Fibroblast of peridontal ligament (primary cell): ENCODE results near the gene NUB1.
A peak's percentile ranks its signal among the peaks of the same experiment; 100 is the strongest.

Experiments used
- DNase-seq: peaks from one replicate; pipeline ENCODE4 v3.0.0-alpha.2; 2010; ENCODE audit errors: extremely low read depth

The NUB1 gene

DNA sequence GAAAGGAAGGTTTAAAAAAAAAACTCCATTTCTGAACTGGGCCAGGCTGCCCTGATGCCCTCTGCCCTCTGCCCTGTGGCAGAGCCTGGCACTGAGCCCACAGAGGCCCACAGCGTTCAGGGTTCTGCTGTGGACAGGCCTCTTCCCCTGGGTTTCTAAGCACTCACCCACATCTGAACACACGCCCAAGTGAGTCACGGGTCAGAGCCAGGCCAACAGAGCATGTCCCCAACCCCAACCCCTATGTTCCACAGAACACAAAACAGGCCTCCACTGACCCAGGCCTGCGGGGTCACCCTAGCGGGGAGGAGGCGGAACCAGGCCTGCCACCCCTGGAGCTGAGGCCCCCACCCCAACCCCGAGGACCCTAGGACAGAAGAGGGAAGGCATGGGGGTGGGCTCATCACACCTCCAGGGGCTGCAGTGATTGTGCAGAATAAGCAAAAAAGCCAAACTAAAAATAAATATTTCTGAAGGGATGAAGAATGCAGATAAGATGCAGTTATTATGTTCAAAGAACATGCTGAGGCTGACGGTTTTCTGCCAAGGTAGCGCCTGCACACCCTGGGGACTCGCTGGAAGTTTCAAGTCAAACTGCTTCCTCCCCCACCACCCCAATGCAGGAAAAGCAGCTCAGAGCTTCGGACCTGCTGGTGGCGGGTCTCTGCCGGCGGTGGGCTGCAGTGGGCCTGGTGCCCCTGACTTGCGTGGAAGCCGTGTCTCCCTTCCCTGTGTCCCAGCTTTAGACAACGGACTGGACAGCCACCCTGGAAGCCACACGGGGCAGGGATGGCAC is 62.8 kb downstream of the NUB1 start:
- DNase-seq: peak; percentile 49

DNA sequence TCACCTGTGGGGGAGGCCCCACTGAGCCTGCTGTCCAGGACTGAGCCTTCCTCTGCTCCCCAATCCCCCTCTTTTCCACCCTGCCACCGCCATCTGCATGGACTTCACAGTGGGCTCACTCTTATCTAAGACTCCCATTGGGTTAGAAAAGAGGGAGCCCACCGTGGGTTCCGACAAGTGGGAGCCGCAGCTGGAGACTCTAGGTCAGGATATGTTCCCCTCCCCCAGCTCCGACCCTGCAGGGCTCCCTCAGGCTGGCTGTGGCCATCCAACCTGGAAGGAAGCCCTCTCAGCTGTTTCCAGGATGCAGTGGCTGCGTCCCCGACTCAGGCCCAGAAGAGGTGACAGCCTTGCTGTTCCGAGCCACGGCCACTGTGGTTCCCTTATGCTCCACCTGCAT is 63.4 kb downstream of the NUB1 start:
- DNase-seq: no peak

- no peak for DNase-seq
Observed at GRCh38 chr7:151405588-151405987, 64.0 kb downstream of the NUB1 start.

DNA sequence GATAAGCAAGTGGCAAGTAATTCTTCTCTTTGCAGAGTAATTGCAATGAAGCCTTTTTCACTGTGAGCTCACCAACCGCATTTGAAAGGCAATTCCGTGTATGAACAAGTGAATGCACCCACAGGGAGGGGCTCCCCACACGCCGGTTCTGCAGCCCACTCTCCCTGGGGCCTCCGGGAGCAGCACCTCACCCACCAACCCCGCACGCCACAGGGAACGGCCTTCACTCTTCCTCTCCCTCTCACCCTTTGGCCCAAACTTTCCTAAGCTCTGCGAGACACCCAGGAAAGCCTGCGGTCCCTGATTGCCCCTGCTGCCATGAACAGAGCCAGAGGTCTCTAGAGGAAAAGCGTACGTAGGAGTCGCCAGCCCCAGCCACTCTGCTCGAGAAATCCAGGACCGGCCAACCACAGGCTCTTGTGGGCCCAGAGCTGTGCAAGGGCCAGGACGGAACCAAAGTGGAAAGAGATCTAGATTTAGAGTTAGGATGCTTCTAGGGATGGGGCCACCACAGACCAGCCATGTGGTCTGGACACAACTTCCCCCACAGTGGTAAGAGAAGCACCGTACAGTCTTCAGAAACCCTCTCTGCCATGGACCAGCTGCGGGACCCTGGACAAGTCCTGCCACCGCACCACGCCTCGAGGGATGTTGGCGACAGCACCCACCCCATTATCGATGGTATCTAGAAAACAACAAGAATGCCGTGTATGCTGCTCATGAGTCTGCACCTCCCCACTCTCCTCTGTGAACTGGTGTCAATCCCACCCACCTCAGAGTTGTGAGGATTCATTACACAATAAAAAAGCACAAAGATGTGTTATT is 64.7 kb downstream of the NUB1 start:
- no peak for DNase-seq

DNA sequence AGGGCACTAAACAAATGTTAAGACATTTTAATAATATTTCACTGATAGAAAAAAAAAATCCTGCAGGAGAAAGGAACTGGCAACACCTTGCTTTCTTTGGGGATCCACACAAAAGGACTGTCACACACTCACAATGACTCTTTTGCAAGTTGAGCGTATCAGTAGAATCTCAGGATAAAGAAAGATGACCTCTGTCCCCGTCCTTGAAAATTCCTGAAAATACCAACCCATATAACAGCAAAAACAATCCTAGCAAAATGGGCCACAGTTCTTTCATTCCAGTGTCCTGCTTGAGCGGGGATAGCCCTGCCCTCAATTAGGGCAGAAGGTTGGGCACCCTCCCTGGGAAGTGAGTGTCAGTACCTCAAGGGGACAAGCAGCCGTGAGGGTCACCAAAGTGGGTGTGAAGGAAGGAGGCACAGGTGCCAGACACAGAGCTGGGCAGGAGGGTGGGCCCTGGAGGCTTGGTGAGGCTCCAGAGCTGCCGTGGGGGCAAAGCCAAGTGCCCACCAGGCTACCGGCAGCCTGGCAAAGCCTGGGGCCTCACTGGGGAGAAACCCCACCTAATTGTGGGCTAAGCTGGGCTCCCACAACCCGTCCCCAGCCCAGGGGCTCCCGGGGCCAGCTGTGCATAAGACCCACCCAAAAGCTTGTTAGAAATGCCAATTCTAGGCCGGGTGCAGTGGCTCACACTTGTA is 65.4 kb downstream of the NUB1 start:
- no peak for DNase-seq

GRCh38 chr7:151408498-151408838 is 66.9 kb downstream of the NUB1 start:
- no peak for DNase-seq

- no peak for DNase-seq
Observed at GRCh38 chr7:151408839-151409666, 67.4 kb downstream of the NUB1 start.

DNA sequence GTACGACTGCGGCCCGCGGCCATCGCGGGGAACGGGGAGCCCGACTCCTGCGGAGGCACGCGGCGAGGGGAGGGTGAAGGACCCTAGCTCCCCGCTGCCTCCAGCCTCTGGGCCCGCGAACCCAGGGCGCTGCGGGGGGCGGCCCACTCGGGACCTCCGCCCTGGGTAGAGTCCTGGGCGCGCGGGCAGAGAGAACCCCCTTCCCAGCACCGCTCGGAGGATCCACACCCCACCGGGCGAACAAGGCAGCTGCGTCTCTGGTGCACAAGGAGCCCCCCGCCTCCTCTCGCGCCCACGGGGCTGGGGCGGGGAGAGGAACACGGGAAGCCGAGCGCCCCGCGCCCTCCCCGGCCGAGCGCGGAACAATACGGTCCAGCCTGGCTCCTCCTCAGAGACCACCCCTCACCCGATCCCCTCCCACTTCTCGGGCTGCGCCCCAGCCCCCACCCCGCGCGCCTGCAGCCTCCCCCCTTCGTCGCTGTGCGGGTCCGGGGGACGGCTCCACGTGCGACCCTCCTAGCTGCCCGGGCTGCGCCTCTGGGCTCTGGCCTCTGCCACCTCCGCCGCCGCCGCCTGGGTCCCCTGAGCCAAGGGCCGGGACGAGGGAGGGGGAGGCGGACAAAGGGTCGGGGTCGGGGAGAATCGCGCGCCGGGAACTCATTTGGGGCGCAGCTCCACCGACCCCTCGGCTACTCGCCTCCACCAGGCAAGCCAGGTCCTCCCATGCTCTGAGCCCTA is 68.2 kb downstream of the NUB1 start, which contains the start of gene WDR86:
TSS of gene WDR86 (minus strand) at position 372 of the 738 bp plus-strand sequence. CDS start 449 bp downstream, outside the sequence.
- no peak for DNase-seq

- no peak for DNase-seq
Observed at GRCh38 chr7:151410405-151411390, 69.1 kb downstream of the NUB1 start.

- no peak for DNase-seq
Observed at GRCh38 chr7:151411551-151411950, 69.9 kb downstream of the NUB1 start.

- no peak for DNase-seq
Observed at GRCh38 chr7:151412318-151412717, 70.7 kb downstream of the NUB1 start.

DNA sequence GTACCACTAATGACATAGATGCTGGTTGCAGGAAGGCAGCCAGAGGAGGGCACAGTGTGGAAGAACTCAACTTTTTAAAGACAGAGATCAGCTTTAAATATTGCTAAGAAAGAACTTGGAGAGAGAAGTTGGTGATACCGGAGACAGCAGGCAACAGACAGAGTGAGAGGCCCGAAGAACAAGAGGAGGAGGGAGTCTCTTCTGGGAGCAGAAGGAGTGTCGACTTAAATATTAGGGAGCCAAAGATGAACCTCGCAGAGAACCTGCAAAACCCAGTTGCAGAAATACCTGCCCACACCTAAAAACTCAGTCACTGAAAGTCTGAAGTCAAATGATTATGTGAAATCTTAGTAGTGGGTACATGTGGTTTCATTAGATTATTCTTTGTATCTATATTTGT is 71.6 kb downstream of the NUB1 start:
- DNase-seq: no peak

DNA sequence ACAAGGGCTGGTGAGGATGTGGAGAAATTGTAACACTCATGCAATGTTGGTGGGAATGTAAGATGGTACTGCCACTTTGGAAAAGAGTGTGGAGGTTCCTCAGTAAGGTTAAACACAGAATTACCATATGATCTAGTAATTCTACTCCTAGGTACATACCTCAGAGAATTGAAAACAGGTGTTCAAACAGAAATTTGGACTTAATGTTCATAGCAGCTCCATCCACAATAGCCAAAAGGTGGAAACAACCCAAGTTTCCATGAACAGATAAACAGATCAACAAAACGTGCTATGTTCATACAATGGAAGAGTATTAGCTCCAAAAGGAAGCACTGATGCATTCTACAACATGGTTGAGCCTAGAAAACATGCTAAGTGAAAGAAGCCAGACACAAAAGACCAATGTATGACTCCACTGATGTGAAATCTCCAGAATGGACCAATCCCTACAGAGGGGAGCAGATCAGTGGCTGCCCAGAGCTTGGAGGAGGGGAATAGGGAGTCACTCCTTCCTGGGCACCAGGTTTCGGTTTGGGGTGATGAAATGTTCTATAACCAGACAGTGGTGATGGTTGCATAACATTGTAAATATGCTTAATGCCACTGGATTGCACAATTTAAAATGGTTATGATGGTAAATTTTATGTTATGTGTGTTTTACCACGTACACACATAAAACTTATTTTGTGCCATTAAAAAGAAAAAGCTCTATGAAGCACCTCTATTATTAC is 73.9 kb downstream of the NUB1 start:
- peak; percentile 37 for DNase-seq

DNA sequence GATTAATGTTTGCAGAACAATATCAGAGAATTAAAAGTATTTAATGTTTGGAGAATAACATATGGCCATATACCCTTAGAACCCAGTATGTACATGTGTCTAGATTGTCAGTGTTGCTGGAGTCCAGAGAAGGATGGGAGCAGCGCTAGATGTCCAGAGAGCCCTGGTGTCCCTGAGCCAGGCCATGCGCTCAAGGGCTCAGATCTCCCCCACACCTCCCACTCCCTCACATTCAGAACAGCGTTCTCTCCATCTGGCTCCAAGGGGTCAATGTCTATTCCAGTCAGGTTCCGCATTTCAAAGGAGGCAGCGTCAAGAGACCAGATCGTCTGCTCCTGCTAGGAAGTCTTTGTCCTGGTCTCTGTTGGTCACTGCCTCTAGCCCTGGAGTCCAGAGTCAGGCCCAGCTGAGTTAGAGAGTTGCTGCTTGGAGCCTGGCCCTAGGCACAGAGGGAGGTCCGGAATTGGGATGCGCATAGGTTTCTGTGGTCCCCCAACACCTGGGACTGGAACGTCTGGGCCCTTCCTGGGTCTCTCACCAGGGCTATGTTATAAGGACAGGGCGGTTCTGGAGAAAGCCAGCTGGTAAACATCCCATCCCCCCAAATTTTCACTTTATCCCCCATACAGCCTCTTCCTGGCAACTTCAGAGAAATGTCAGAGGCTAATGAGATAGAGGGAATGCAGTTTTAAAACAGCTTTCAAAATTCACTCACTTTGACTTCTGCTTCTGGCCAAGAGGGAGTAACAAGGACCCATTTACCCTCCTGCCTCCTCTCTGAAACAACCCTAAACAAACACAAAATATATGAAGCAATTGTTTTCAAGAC is 74.7 kb downstream of the NUB1 start:
- no peak for DNase-seq

- no peak for DNase-seq
Observed at GRCh38 chr7:151416941-151417315, 75.3 kb downstream of the NUB1 start.

DNA sequence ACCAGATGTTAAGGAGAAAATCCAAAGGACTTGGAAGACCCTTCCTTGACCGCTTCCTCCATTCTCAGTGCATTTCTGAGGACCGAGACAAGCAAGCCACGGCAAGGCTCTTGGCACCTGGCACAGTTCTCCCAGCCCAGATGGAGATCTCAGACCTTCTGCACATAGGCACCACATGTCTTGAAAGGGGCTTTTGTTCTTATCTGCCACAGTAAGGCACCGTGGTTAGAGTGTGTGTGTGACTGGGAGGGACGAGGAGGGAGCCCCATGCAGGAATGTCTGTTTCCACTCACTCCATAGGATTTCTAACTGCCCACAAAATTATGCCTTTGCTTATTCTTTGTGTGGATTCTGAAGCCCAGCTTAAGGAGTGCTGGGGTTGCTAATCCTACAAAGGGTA is 78.5 kb downstream of the NUB1 start:
- DNase-seq: no peak

- DNase-seq: no peak
Observed at GRCh38 chr7:151422212-151422611, 80.6 kb downstream of the NUB1 start.

- no peak for DNase-seq
Observed at GRCh38 chr7:151423226-151423625, 81.6 kb downstream of the NUB1 start.
